ENCODE data around the gene ITGB5. TPM values are rescaled to one million over a fixed set of nuclear protein-coding genes. Genes with fewer than 3 reads are reported as not detected.

The ITGB5 gene
- total RNA-seq, 1 experiment from 2014 or later: 77.8 TPM

- TF ChIP-seq ZBTB33 (IDR thresholded peaks at IDR 0.05; ENCODE audit: extremely low read depth, insufficient replicate concordance, low read length): no peak
Measured at GRCh38 chr3:124907957-124908356, 20.8 kb upstream of the ITGB5 start (continued).

GRCh38 chr3:124904835-124905492 lies 17.8 kb upstream of the ITGB5 start:
- peaks cover 4% of the 10 kb centered on the region for H3K27me3 ChIP-seq (ENCODE audit: insufficient read depth, low read length)
- H3K9me3 ChIP-seq (ENCODE audit: control insufficient read depth in 1 of 2, insufficient read depth in 1 of 2, low read depth in 1 of 2, low read length in 2 of 2): no peaks in the 10 kb centered on the region
- H3K4me2 ChIP-seq (ENCODE audit: low read length): no peak overlapping the region
- POLR2A ChIA-PET: no interaction called here
- no peak overlapping the region for H3K27ac ChIP-seq (ENCODE audit: low read depth, low read length)
- no peak overlapping the region for H3K4me3 ChIP-seq (replicated peaks in 1 of 2; ENCODE audit: low read depth in 1 of 2, low read length in 2 of 2)
- no peaks in the 10 kb centered on the region for H3K36me3 ChIP-seq (ENCODE audit: control insufficient read depth in 1 of 2, insufficient read depth in 2 of 2, low read length in 2 of 2)
- ATAC-seq (no peak), DNase-seq (ENCODE audit: low read depth, low spot score) (no peak)
- no TSS peak for BruUV-seq (replicated peaks)
- RAD21 ChIA-PET (ENCODE audit: low non-redundant PET in 1 of 2, low total read pairs in 2 of 2, uncharacterized antibody in 2 of 2, unreplicated experiment in 2 of 2): no interaction called here
- intact Hi-C loops (cut with micrococcal nuclease): loop anchor here (5.0 kb wide), 1 partner anchor 338 kb away; no protein-coding TSS in a partner anchor
- CTCF ChIA-PET: interaction anchor here (1.6 to 3.0 kb wide), 3 partner anchors 19 to 145 kb away, joined by 3 to 18 read pairs (median 14); no protein-coding TSS in a partner anchor
- no peaks in the 10 kb centered on the region for H4K20me1 ChIP-seq (ENCODE audit: insufficient read depth)
- peaks cover 0 to 13% of the 10 kb centered on the region in 2 experiments; a peak in 3 of 4 replicates for H3K4me1 ChIP-seq (ENCODE audit: control insufficient read depth in 1 of 2, insufficient read depth in 2 of 2, low read length in 2 of 2)
- H3K9ac ChIP-seq (ENCODE audit: low read length): no peak overlapping the region
- H3K9me2 ChIP-seq (ENCODE audit: insufficient read depth): no peaks in the 10 kb centered on the region
- no peaks in the 10 kb centered on the region for H3K79me2 ChIP-seq (ENCODE audit: insufficient read depth, low read length)
- no peak overlapping the region for H2AFZ ChIP-seq (ENCODE audit: low read depth, low read length, poor library complexity, severe bottlenecking)
- no peak for TF ChIP-seq RAD21 (IDR thresholded peaks at IDR 0.05; ENCODE audit: low read depth)
- TF ChIP-seq FOSL1 (IDR thresholded peaks at IDR 0.05; ENCODE audit: low read depth): no peak
- no peak for TF ChIP-seq CBX3 (IDR thresholded peaks at IDR 0.05; ENCODE audit: low read depth)
- no peak for TF ChIP-seq POLR2AphosphoS5 (IDR thresholded peaks at IDR 0.05; ENCODE audit: low read depth, low read length)
- no peak for TF ChIP-seq SIN3A (IDR thresholded peaks at IDR 0.05; ENCODE audit: low read depth)
- no peak for TF ChIP-seq POLR2A (IDR thresholded peaks at IDR 0.05; ENCODE audit: borderline replicate concordance, extremely low read depth, insufficient read depth, insufficient read length)
- TF ChIP-seq ZNF274 (IDR thresholded peaks at IDR 0.05; ENCODE audit: low read depth, low read length): no peak
- no peak for TF ChIP-seq CTCF (IDR thresholded peaks at IDR 0.05 in 2 of 3, conservative IDR thresholded peaks at IDR 0.05 in 1 of 3; ENCODE audit: borderline replicate concordance in 1 of 3, insufficient read depth in 1 of 3, low read depth in 2 of 3, low read length in 2 of 3)
- no peak for TF ChIP-seq ATF3 (IDR thresholded peaks at IDR 0.05)
- TF ChIP-seq REST (IDR thresholded peaks at IDR 0.05; ENCODE audit: low read depth): no peak
- TF ChIP-seq JUND (IDR thresholded peaks at IDR 0.05): no peak
- TF ChIP-seq SRF (IDR thresholded peaks at IDR 0.05; ENCODE audit: low read depth): no peak
- TF ChIP-seq EZH2 (IDR thresholded peaks at IDR 0.05): no peak
- no peak for TF ChIP-seq TCF7L2 (IDR thresholded peaks at IDR 0.05; ENCODE audit: borderline replicate concordance, extremely low read depth, insufficient read depth, insufficient read length)
- TF ChIP-seq MAX (IDR thresholded peaks at IDR 0.05): no peak
